LoVo (cell line): Measurements from ENCODE around the gene OST4.
"Not testable (repeated sequence)": the region's sequence is repeated elsewhere in the genome, so short reads cannot be mapped to it uniquely, and the experiment has no call there.

Experiments
- DNase-seq: peaks from one replicate; pipeline ENCODE4 v3.0.0-alpha.2; 2016; ENCODE audit warnings: low spot score

OST4 gene

DNA sequence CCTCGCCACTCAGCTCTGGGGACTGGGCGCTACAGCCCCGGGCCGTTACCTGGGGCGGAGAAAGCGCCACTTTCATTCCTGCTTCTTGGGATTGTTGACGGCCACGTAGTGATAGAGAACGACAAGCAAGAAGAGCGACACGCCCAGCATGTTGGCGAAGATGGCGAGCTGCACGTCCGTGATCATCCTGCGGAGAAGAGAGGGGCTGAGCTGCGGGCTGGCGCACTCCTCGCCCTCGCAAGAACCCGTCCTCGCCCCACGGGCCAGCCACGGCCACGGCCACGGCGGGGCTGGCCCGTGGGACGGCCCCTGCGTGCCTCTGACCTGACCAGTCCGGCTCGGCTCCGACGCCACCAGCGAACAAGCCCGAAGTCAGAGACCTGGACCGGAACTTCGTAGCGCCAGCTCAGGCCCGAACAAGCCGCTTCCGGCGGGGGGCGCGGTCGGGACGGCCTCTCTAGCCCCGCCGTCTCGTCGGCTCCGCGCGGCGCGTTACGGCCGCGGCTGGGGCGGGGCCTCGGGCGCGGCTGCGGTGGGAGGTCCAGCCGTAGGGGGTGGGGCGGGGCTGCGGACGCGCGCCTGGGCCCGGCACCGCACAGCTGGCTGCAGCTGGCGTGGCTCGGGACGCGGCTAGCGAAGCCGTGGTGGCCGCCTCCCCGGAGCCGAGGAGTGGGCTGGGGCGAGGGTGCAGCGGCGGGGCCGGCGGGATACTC is at the start of gene OST4:
OST4 (minus strand) TSS at position 378 of the 713 bp plus-strand sequence.
- DNase-seq: peak; percentile 93

DNA sequence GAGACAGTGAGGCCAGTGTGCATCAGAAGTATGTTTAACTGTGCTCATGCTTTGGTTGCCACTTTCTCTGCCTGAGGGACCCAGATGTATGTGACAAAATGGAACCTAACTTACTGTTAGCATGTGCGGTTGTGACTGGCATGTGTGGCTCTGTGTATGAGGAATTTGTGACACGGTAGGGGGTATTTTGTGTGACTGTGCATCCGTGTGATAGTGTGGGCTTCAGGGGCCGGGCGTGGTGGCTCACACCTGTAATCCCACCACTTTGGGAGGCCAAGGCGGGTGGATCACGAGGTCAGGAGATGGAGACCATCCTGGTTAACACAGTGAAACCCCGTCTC is 47.8 kb upstream of the OST4 start:
- not testable (repeated sequence) for DNase-seq

DNA sequence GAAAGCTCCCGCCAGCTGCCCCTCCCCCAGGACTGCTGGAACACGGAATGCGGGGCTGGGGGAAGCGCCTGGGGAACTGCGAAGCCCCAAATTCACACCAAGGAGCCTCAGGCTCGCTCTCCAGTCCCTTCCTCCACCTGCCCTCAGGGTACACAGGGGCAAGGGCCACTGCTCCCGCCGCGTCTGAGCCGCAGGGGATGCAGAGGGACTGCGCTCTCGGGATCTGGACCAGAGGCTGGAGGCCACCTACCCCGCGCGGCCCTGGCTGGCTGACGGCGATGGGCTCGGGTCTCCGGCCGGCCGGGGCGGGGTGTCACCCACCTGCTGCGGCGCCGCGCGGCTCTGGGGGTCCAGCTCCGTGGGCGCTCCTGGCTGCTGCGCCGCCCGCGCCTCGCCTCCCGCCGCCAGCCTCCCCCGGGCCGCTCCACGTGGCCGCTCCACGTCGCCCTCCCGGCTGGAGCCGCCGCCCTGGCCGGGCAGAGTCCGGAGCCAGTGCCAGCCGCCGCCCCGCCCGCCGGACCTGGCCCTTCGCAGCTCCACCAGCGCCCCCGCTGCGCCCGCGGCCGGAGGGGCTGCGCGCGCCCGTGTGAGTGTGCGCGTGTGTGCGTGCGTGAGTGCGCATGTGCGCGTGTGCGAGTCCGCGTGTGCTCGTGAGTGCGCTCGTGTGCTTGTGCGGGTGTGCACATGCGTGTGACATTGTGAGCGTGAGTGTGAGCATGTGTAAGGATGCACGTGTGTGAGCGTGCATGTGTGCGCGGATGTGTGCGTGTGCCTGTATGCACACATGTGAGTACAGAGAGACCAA is 47.3 kb upstream of the OST4 start, which contains the start of gene CGREF1:
CGREF1 (minus strand) TSS at position 604 of the 805 bp plus-strand sequence. CDS start 14,762 bp downstream, outside the sequence.
- no peak for DNase-seq

DNA sequence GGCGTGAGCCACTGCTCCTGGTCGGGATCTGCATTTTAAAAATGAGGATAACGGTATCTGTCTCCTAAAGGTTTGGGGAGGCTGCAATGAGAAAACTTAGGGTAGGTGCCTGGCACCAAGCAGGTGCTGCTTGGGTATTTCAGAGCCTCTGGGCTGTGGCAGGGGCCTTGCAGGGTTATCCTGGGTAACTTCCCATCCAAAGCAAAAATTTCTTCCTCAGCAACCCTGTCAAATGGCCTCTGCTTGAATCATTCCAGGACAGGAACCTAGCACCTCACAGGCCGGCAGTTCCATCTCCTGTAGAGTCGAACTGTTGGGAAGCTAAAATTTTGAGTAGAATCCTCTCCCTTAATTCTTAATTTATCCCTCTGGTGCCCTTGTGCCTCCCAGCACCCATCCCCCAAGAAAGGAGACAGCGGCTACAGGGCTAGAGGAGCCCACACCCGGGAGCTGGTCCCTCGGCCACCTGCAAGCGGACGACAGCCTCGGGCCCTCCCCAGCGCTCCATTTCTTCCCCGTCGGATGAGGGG is 46.6 kb upstream of the OST4 start:
- no peak for DNase-seq

DNA sequence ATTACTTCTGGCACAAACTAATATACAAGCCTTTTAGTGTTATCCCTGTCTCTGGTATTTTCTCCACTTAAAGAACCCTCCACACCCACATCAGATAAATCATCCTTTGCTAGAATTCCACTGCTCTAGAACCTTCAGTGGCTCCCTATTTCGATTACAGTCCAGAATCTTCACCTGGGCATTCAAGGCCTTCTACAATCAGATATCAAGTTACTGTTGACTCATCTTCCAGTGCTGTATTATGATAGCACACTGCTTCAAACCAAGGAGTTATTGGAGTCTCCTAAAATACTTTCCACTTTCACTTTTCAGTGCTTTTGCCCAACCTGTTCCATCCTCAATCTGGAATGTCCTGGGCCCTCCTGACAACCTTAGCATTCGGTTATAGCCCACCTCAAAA is 44.1 kb upstream of the OST4 start:
- DNase-seq: no peak

DNA sequence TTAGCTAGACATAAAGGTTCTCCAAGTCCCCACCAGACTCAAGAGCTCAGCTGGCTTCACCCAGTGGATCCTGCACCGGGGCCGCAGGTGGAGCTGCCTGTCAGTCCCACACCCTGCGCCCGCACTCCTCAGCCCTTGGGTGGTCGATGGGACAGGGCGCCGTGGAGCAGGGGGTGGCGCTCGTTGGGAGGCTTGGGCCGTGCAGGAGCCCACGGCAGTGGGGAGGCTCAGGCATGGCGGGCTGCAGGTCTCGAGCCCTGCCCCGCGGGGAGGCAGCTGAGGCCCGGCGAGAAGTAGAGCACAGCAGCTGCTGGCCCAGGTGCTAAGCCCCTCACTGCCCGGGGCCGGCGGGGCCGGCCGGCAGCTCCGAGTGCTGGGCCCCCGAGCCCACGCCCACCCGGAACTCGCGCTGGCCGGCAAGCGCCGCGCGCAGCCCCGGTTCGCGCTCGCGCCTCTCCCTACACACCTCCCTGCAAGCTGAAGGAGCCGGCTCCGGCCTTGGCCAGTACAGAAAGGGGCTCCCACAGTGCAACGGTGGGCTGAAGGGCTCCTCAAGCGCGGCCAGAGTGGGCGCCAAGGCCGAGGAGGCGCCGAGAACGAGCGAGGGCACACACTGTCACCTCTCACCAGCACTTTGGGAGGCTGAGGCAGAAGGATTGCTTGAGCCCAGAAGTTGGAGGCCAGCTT is 40.1 kb upstream of the OST4 start:
- not testable (repeated sequence) for DNase-seq

DNA sequence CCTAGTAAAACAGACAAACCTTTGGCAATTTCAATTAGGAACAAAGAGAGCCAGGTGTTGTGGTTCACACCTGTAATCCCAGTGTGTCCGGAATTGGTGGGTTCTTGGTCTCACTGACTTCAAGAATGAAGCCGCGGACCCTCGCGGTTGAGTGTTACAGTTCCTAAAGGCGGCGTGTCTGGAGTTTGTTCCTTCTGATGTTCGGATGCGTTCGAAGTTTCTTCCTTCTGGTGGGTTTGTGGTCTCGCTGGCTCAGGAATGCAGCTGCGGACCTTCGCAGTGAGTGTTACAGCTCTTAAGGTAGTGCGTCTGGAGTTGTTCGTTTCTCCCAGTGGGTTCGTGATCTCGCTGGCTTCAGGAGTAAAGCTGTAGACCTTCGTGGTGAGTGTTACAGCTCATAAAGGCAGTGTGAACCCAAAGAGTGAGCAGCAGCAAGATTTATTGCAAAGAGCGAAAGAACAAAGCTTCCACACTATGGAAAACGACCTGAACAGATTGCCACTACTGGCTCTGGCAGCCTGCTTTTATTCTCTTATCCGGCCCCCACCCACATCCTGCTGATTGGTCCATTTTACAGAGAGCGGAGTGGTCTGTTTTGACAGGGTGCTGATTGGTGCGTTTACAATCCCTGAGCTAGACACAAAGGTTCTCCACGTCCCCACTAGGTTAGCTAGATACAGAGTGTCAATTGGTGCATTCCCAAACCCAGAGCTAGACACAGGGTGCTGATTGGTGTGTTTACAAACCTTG is 39.3 kb upstream of the OST4 start:
- DNase-seq: not testable (repeated sequence)

DNA sequence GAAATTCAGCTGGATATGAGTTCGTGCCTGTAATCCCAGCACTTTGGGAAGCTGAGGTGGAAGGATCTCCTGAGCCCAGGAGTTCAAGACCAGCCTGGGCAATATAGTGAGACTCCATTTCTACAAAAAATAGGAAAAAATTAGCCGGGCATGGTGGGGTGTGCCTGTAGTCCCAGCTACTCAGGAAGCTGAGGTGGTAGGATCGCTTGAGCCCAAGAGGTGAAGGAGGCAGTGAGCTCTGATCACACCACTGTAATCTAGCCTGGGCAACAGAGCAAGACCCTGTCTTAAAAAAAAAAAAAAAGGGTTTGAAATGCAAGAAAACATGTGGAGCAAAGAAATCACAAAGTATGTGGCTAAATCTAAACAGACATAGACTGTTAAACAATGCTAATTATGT is 37.6 kb upstream of the OST4 start:
- no peak for DNase-seq

DNA sequence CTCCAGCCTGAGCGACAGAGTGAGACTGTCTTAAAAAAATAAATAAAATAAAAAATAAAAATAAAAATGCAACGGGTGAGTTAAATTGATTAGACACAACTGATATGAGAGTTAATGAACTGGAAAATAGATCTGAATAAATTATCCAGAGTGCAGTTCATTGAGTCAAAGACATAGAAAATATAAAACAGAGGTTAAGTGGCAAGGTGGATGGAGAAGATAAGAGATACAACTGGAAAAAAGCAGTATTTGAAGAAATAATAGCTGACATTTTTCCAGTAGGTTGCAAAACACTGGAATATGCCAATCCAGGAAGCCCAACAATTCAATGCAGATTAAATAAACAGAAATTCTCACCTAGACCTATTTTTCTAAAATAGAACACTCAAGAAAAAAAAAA is 36.8 kb upstream of the OST4 start:
- no peak for DNase-seq

DNA sequence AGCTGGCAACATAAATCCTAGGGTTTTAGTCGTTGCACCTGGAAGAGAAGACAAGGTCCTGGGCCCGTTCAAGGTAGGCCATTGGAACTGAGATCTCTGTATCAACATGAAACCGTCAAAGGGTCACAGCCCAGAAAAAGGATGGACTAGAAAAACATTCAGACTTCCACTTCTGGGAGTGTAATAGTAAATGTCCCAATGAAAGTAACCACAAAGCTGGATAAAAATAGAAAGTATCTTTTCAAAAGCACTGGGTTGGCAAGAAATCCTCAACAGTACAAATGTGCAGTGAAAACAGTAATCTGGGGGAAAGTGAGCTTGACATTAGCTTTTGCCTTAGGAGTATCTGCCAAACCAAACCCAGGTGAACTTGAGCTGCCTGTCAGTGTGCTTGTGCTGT is 34.5 kb upstream of the OST4 start:
- no peak for DNase-seq

DNA sequence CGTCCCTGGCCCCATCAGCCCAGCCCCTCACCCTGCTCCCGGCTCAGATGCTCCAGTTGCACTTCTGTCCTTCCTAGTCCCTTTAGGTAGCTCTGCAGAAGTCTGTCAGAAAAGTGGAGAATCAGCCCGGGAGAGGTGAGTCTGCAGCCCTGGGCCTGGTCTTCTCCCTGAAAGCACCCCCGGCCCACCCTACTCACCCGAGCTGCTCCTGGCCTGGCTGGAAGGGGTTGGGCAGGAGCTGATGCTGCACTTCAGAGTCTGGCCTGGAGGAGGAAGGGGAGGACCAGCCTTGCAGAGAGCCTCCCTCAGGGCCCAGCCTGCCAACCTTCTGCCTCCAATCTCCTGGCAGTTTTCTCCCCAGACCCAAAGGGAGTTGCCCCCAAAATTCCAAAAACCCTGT is 30.9 kb upstream of the OST4 start:
- DNase-seq: no peak

DNA sequence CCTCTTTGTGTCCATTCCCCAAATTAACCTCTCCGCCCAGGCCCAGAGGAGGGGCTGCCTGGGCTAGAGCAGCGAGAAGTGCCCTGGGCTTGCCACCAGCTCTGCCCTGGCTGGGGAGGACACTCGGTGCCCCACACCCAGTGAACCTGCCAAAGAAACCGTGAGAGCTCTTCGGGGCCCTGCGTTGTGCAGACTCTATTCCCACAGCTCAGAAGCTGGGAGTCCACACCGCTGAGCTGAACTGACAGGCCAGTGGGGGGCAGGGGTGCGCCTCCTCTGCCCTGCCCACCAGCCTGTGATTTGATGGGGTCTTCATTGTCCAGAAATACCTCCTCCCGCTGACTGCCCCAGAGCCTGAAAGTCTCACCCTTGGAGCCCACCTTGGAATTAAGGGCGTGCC is 28.6 kb upstream of the OST4 start:
- DNase-seq: no peak

DNA sequence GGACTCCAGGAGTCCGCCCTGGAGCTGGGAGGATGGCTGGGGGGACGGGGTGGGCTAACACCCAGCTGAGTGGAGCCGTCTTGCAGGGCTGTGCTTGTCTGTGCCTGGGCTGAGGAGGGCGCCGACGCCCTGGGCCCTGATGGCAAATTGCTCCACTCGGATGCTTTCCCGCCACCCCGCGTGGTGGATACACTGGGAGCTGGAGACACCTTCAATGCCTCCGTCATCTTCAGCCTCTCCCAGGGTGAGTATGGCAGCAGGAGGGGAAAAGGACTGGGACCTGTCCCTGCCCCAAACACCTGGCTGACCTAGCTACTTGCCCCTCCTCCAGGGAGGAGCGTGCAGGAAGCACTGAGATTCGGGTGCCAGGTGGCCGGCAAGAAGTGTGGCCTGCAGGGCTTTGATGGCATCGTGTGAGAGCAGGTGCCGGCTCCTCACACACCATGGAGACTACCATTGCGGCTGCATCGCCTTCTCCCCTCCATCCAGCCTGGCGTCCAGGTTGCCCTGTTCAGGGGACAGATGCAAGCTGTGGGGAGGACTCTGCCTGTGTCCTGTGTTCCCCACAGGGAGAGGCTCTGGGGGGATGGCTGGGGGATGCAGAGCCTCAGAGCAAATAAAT is 28.0 kb upstream of the OST4 start:
- DNase-seq: no peak

DNA sequence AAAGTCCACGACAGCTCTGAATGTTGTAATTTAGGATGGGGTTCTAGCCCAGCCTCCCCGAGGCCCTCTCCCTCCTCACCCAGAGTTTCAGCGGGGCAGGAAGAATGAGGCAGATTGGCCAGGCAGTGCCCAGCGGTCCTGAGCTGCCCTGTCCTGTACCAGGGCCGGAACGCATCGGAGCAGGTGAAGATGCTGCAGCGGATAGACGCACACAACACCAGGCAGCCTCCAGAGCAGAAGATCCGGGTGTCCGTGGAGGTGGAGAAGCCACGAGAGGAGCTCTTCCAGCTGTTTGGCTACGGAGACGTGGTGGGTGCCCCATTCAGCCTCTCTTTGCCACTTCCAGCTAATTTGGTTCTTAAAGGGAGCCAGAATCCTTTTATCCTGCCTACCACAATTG is 25.9 kb upstream of the OST4 start:
- no peak for DNase-seq

DNA sequence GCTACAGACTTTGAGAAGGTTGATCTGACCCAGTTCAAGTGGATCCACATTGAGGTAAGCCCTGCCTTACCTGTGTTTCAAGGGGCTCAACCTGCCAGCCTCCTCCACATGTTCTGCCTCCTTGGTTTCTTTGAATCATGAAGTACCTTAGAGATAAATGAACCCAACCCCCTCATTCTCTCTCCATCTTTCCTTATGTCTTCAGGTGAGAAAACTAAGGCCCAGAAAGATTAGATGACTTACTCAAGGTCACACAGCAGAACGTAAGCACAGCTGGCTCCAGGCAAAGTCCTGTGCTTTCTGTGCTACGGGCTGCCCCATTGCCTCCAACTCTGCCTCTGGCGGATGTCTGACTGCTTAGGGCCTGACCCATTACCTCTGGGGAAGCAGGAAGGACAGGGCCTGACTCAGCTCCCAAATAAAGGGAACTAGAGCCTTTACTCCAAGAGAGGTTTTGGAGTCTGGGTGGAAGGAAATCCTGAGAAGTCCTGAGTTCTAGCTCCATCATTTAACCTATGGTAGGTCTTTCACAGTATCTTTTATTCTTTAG is 25.4 kb upstream of the OST4 start:
- no peak for DNase-seq

DNA sequence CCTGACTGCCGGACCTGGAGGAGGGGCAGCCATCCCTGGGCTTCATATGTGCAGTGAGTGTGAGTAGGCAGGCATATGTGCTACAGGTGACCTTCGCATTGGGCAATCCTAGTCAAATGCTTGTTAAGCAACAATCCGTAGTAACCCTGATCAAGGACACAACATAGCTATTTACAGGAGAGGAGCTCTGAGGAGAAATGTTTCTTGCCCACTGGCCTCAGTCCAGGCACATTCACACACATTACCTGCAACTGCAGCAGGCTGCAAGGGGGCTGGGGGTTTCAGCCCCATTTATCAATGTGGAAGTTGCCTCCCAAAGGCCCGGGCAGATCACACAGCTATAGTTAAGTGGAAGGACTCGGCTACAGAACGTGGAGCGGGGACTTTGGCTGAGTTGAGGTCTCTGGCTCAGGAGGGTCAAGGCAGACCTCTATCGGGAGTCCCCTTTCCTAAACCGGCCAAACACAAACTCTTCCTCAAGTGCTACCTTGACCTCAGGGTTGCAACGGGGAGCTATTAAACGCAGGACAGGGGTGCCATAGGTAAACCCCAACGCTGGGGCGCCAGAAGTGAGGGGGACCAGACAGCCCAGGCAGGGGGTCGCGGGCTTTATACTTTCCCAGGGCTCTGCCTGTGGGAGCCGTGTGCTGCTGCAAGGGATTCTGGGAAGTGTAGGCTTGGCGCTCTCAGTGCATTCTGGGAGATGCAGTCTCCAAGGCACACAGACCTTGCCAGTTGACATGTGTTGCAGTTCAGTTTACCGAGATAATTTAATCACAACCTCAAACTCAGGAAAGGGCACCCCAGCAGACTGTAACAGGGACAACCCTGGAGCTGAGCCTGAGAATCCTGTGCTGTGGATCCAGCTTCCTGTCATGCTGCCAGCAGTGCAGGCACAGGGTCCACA is 24.5 kb upstream of the OST4 start:
- no peak for DNase-seq

DNA sequence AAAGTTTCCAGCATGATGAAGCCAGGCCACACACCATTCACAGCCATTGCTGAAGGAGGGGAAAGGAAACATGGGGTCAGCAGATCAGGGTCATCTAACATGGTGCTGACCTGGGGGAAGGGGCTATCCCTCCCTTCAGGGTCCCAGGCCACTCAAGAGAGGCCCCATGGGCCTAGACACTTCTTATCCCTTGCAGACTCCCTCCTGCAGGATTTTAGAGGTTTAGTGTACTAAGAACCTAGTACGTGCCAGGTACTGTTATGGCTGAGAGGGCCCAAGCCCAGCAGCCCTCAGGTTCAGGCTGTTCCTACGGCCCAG is 23.9 kb upstream of the OST4 start:
- no peak for DNase-seq

DNA sequence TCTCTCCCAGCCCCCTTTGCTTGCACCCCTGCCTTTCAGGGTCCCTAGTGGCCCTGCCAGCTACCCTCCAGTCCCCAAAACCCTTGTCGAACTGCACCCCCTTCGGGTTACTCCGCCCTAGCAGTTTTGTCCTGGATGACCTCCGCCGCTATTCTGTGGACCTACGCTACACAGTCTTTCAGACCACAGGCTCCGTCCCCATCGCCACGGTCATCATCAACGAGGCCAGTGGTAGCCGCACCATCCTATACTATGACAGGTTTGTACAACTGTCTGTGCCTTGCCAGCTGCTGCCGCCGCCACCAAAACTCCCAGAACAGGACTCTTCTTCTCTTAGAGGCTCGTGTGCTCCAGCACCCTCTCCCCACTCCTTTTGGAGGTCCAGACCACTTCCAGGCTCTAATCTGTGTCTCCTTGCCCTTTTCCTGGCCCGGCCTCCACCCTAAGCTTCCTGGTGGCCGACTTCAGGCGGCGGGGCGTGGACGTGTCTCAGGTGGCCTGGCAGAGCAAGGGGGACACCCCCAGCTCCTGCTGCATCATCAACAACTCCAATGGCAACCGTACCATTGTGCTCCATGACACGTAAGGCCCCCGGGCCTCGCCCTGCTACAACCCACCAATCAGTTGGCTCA is 23.0 kb upstream of the OST4 start:
- DNase-seq: no peak

DNA sequence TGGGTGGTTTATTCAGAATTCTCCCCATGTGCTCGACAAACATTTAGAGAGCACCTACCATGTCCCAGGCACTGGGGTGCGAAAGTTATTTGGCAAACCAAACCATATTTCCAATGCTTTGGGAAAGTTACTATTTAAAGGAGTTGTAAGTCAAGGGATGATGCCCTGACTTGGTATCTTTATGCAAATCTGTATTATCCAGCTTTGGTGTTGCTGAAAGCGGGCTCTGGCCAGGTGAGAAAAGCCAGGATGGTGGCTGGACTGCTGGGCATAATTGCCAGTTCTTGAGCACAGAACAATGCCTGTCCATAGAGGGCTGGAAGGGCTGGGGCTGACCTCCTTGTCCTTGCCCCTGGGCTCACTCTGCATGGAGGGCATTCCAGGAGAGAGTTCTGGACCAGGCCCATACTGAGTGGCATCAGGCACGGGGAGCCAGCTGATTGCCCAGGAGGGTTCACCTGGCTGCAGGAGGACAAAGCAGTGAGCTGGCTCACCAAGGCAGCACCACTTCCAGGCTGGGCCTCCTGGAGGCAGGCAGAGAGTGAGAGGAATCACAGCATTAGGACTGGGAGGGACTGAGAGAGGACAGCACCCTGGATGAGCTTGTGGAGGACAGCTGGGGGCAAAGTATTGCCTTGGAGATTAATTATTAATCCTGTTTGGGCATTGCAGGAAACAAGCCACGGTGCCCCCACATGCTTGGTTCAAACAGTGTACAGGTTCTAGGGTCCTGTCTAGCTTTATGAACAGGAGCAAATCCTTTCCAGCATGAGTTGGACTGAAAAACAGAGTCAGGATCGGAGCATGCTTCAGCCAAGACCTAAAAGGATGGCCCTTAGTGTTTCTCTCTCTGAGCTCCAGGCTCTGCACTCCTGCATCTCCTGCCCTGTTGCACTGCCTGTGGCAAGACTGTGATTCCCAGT is 22.2 kb upstream of the OST4 start:
- DNase-seq: no peak
